HepG2 (cell line): Measurements from ENCODE around the gene DNAAF3. TPM values are rescaled to one million over a fixed set of nuclear protein-coding genes. Genes with fewer than 3 reads are reported as not detected.

Experiments used
- SOX13 ChIP-seq, 3 experiments: fragments of 450-650 bp in 1 of 3; sonication (generic) in 1 of 3; formaldehyde crosslinking in 1 of 3; IDR thresholded peaks in 2 of 3; conservative IDR thresholded peaks in 1 of 3; 2 replicates each; pipeline versions ENCODE4 v1.5.0 to v1.6.1; 2016 to 2020; ENCODE audit warnings: antibody characterized with exemption in 1 of 3, mild to moderate bottlenecking in 1 of 3, missing compliant biosample characterization in 1 of 3, missing genetic modification reagents in 1 of 3, moderate library complexity in 1 of 3
- TCF12 ChIP-seq, 2 experiments: fragments of 450-650 bp in 1 of 2; sonication (generic) in 1 of 2; formaldehyde crosslinking in 1 of 2; IDR thresholded peaks; 2 replicates each; pipeline versions ENCODE4 v1.6.1 to v1.8.0; 2017 to 2022; ENCODE audit warnings: antibody characterized with exemption in 1 of 2, mild to moderate bottlenecking in 1 of 2, missing genetic modification reagents in 1 of 2, moderate library complexity in 1 of 2
- TFDP1 ChIP-seq: IDR thresholded peaks from 2 replicates; pipeline ENCODE4 v1.6.1; 2016; ENCODE audit warnings: missing compliant biosample characterization, missing genetic modification reagents, borderline replicate concordance
- ZBTB39 ChIP-seq: sonication (generic); formaldehyde crosslinking; IDR thresholded peaks from 2 replicates; pipeline ENCODE4 v1.5.0; 2020; ENCODE audit warnings: missing genetic modification reagents
- ZNF382 ChIP-seq: sonication (generic); formaldehyde crosslinking; IDR thresholded peaks from 2 replicates; pipeline ENCODE4 v1.5.0; 2020; ENCODE audit warnings: missing genetic modification reagents, mild to moderate bottlenecking, borderline replicate concordance
- ZNF574 ChIP-seq: sonication (generic); formaldehyde crosslinking; IDR thresholded peaks from 2 replicates; pipeline ENCODE4 v1.4.0; 2020; ENCODE audit warnings: missing genetic modification reagents
- polyA plus RNA-seq, 8 experiments: library from polyadenylated mRNA; depleted of rRNA in 3 of 8; stranded (reverse) in 7 of 8; unstranded in 1 of 8; fragments of >200 nt; fragmentation: Illumina TruSeq in 4 of 8; extraction: Trizol in 4 of 8; gene quantifications; 2 replicates each; pipeline versions ENCODE4 v1.2.1 to v1.2.3, GENCODE V29; 2011 to 2016; ENCODE audit warnings: low read depth in 4 of 8, missing spikeins in 1 of 8, mixed read lengths in 1 of 8; ENCODE audit not compliant: insufficient read depth in 1 of 8
- total RNA-seq, 5 experiments: library from RNA; depleted of rRNA; stranded (reverse); fragments of >200 nt; fragmentation: Illumina TruSeq; extraction: Trizol; gene quantifications; 2 replicates each; pipeline ENCODE4 v1.2.3, GENCODE V29; 2016; ENCODE audit warnings: low read depth in 1 of 5

The DNAAF3 gene
- total and polyA plus RNA-seq, 2 of the 13 experiments (the other 11 are each of a cell fraction or from before 2014, with no cell fraction given): 0.30 to 0.40 TPM

GRCh38 chr19:55160128-55160985 lies 6.1 kb downstream of the DNAAF3 start (continued):
- TF ChIP-seq ZNF574 (CRISPR knock-in tag): peak; percentile 46; the same call in 1 of the 2 replicates
- no peak for TF ChIP-seq SOX13 (IDR thresholded peaks at IDR 0.05)
- TF ChIP-seq SOX13 (CRISPR knock-in tag; conservative IDR thresholded peaks at IDR 0.05 in 1 of 2, IDR thresholded peaks at IDR 0.05 in 1 of 2): peak in 1 of 2 experiments; percentile 15; a peak in 1 of 4 replicates
- TF ChIP-seq ZBTB39: no peak
- TF ChIP-seq TFDP1 (CRISPR knock-in tag): peak; percentile 45; the same call in 1 of the 2 replicates
- TF ChIP-seq TCF12 (IDR thresholded peaks at IDR 0.05): no peak
- TF ChIP-seq TCF12 (CRISPR knock-in tag; IDR thresholded peaks at IDR 0.05): no peak
- no peak for TF ChIP-seq ZNF382
